ENCODE results near the gene GRIK2.

The GRIK2 gene

GRCh38 chr6:101845621-101846020 is 452.1 kb downstream of the GRIK2 start:
- TF ChIP-seq REST (IDR thresholded peaks at IDR 0.05; ENCODE audit: insufficient read depth in 1 of 2, low read depth in 2 of 2, low read length in 2 of 2): no peak
- no peak for TF ChIP-seq SIN3A (IDR thresholded peaks at IDR 0.05; ENCODE audit: borderline replicate concordance, insufficient read depth, low read length)
- TF ChIP-seq FOXP2 (optimal IDR thresholded peaks at IDR 0.05; ENCODE audit: borderline replicate concordance, extremely low read depth, extremely low read length, insufficient read depth): no peak
- TF ChIP-seq TAF1 (IDR thresholded peaks at IDR 0.05; ENCODE audit: borderline replicate concordance, insufficient read depth, low read length): no peak
- no peak for TF ChIP-seq POLR2AphosphoS5 (IDR thresholded peaks at IDR 0.05; ENCODE audit: low read depth, low read length)

GRCh38 chr6:101847690-101848089 is 454.2 kb downstream of the GRIK2 start:
- TF ChIP-seq FOXP2 (optimal IDR thresholded peaks at IDR 0.05; ENCODE audit: borderline replicate concordance, extremely low read depth, extremely low read length, insufficient read depth) (no peak), REST (IDR thresholded peaks at IDR 0.05; ENCODE audit: insufficient read depth in 1 of 2, low read depth in 2 of 2, low read length in 2 of 2) (no peak), SIN3A (IDR thresholded peaks at IDR 0.05; ENCODE audit: borderline replicate concordance, insufficient read depth, low read length) (no peak), POLR2AphosphoS5 (IDR thresholded peaks at IDR 0.05; ENCODE audit: low read depth, low read length) (no peak), TAF1 (IDR thresholded peaks at IDR 0.05; ENCODE audit: borderline replicate concordance, insufficient read depth, low read length) (no peak)

- TF ChIP-seq POLR2AphosphoS5 (IDR thresholded peaks at IDR 0.05; ENCODE audit: low read depth, low read length) (no peak), TAF1 (IDR thresholded peaks at IDR 0.05; ENCODE audit: borderline replicate concordance, insufficient read depth, low read length) (no peak), SIN3A (IDR thresholded peaks at IDR 0.05; ENCODE audit: borderline replicate concordance, insufficient read depth, low read length) (no peak), REST (IDR thresholded peaks at IDR 0.05; ENCODE audit: insufficient read depth in 1 of 2, low read depth in 2 of 2, low read length in 2 of 2) (no peak), FOXP2 (optimal IDR thresholded peaks at IDR 0.05; ENCODE audit: borderline replicate concordance, extremely low read depth, extremely low read length, insufficient read depth) (no peak)
Observed at GRCh38 chr6:101851911-101852310, 458.4 kb downstream of the GRIK2 start.

GRCh38 chr6:101853231-101854085 is 459.9 kb downstream of the GRIK2 start:
- no peak for TF ChIP-seq TAF1 (IDR thresholded peaks at IDR 0.05; ENCODE audit: borderline replicate concordance, insufficient read depth, low read length)
- no peak for TF ChIP-seq SIN3A (IDR thresholded peaks at IDR 0.05; ENCODE audit: borderline replicate concordance, insufficient read depth, low read length)
- TF ChIP-seq FOXP2 (optimal IDR thresholded peaks at IDR 0.05; ENCODE audit: borderline replicate concordance, extremely low read depth, extremely low read length, insufficient read depth): no peak
- TF ChIP-seq REST (IDR thresholded peaks at IDR 0.05; ENCODE audit: insufficient read depth in 1 of 2, low read depth in 2 of 2, low read length in 2 of 2): no peak
- TF ChIP-seq POLR2AphosphoS5 (IDR thresholded peaks at IDR 0.05; ENCODE audit: low read depth, low read length): no peak

Data from PFSK-1 (cell line).